ENCODE measurements around the gene MAP2K5.

- TF ChIP-seq HOXB13 (CRISPR knock-in tag; IDR thresholded peaks at IDR 0.05; ENCODE audit: low read depth), result no peak
- TF ChIP-seq HDAC2 (IDR thresholded peaks at IDR 0.05), result no peak
- TF ChIP-seq HMGXB4 (CRISPR knock-in tag; IDR thresholded peaks at IDR 0.05; ENCODE audit: borderline replicate concordance), result no peak
- TF ChIP-seq CTCF (IDR thresholded peaks at IDR 0.05), result no peak
- TF ChIP-seq POLR2A (IDR thresholded peaks at IDR 0.05; ENCODE audit: low read length), result no peak
- no peak for TF ChIP-seq RAD21 (conservative IDR thresholded peaks at IDR 0.05 in 1 of 2, IDR thresholded peaks at IDR 0.05 in 1 of 2)
- no peak for TF ChIP-seq JUN (IDR thresholded peaks at IDR 0.05)
- no peak for TF ChIP-seq SMC3 (IDR thresholded peaks at IDR 0.05)
- TF ChIP-seq USF2 (IDR thresholded peaks at IDR 0.05), result no peak
These were observed 181.0 kb downstream of the MAP2K5 start for GRCh38 chr15:67723294-67724024.
